ENCODE measurements around the gene IPCEF1.
A peak's percentile ranks its signal among the peaks of the same experiment; 100 is the strongest.

Gene IPCEF1

GRCh38 chr6:154301839-154302752 lies 54.5 kb downstream of the IPCEF1 start:
- H3K4me2 ChIP-seq (ENCODE audit: low read depth, low read length, poor library complexity, severe bottlenecking): peak overlapping the region; percentile 43
- TF ChIP-seq, protein P1, sequence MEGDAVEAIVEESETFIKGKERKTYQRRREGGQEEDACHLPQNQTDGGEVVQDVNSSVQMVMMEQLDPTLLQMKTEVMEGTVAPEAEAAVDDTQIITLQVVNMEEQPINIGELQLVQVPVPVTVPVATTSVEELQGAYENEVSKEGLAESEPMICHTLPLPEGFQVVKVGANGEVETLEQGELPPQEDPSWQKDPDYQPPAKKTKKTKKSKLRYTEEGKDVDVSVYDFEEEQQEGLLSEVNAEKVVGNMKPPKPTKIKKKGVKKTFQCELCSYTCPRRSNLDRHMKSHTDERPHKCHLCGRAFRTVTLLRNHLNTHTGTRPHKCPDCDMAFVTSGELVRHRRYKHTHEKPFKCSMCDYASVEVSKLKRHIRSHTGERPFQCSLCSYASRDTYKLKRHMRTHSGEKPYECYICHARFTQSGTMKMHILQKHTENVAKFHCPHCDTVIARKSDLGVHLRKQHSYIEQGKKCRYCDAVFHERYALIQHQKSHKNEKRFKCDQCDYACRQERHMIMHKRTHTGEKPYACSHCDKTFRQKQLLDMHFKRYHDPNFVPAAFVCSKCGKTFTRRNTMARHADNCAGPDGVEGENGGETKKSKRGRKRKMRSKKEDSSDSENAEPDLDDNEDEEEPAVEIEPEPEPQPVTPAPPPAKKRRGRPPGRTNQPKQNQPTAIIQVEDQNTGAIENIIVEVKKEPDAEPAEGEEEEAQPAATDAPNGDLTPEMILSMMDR (conservative IDR thresholded peaks at IDR 0.05; ENCODE audit: low read length): no peak
- no peak for TF ChIP-seq EZH2phosphoT487 (IDR thresholded peaks at IDR 0.05; ENCODE audit: borderline replicate concordance)
- H2AFZ ChIP-seq (ENCODE audit: low read length): no peak overlapping the region
- H3K9me3 ChIP-seq (ENCODE audit: insufficient read depth, low read depth, low read length): no peaks in the 10 kb centered on the region
- H3K4me3 ChIP-seq (ENCODE audit: low read length, poor library complexity, severe bottlenecking): no peak overlapping the region
- no peaks in the 10 kb centered on the region for H4K20me1 ChIP-seq (ENCODE audit: insufficient read depth, low read length, poor library complexity, severe bottlenecking)
- H3K9ac ChIP-seq (ENCODE audit: low read depth, low read length, poor library complexity, severe bottlenecking): no peak overlapping the region
- H3F3A ChIP-seq (ENCODE audit: low read depth): 0 out of 2 replicates have a peak, but pooled peaks cover 4% of the 10 kb centered on the region
- H3K79me2 ChIP-seq (ENCODE audit: insufficient read depth, low read length): no peaks in the 10 kb centered on the region
- peaks cover 9% of the 10 kb centered on the region for H3K4me1 ChIP-seq (ENCODE audit: insufficient read depth, low read length, poor library complexity, severe bottlenecking)
- H3K27me3 ChIP-seq (ENCODE audit: insufficient read depth, low read length, poor library complexity, severe bottlenecking): no peaks in the 10 kb centered on the region
- no peaks in the 10 kb centered on the region for H3K36me3 ChIP-seq (ENCODE audit: insufficient read depth, low read length)
- no peaks in the 10 kb centered on the region for H3K9me2 ChIP-seq (replicated peaks; ENCODE audit: low read depth, low read length)

- H3K9ac ChIP-seq (ENCODE audit: low read depth, low read length, poor library complexity, severe bottlenecking): no peak overlapping the region
- H3K9me3 ChIP-seq (ENCODE audit: insufficient read depth, low read depth, low read length): no peaks in the 10 kb centered on the region
- no peaks in the 10 kb centered on the region for H3K36me3 ChIP-seq (ENCODE audit: insufficient read depth, low read length)
- no peak overlapping the region for H2AFZ ChIP-seq (ENCODE audit: low read length)
- H3K27me3 ChIP-seq (ENCODE audit: insufficient read depth, low read length, poor library complexity, severe bottlenecking): no peaks in the 10 kb centered on the region
- H3K4me2 ChIP-seq (ENCODE audit: low read depth, low read length, poor library complexity, severe bottlenecking): no peak overlapping the region
- 0 out of 2 replicates have a peak, but pooled peaks cover 4% of the 10 kb centered on the region for H3F3A ChIP-seq (ENCODE audit: low read depth)
- H3K79me2 ChIP-seq (ENCODE audit: insufficient read depth, low read length): no peaks in the 10 kb centered on the region
- peaks cover 9% of the 10 kb centered on the region for H3K4me1 ChIP-seq (ENCODE audit: insufficient read depth, low read length, poor library complexity, severe bottlenecking)
- TF ChIP-seq, protein P1 (conservative IDR thresholded peaks at IDR 0.05; ENCODE audit: low read length): no peak
- TF ChIP-seq EZH2phosphoT487 (IDR thresholded peaks at IDR 0.05; ENCODE audit: borderline replicate concordance): no peak
- H3K4me3 ChIP-seq (ENCODE audit: low read length, poor library complexity, severe bottlenecking): no peak overlapping the region
- H3K9me2 ChIP-seq (replicated peaks; ENCODE audit: low read depth, low read length): no peaks in the 10 kb centered on the region
- H4K20me1 ChIP-seq (ENCODE audit: insufficient read depth, low read length, poor library complexity, severe bottlenecking): no peaks in the 10 kb centered on the region
Observed at GRCh38 chr6:154301086-154301625, 55.4 kb downstream of the IPCEF1 start.

- H3K4me2 ChIP-seq (ENCODE audit: low read depth, low read length, poor library complexity, severe bottlenecking): no peak overlapping the region
Observed at GRCh38 chr6:154298297-154298696, 58.3 kb downstream of the IPCEF1 start.

More at GRCh38 chr6:154298297-154298696, 58.3 kb downstream of the IPCEF1 start:
- no peaks in the 10 kb centered on the region for H3K79me2 ChIP-seq (ENCODE audit: insufficient read depth, low read length)
- no peaks in the 10 kb centered on the region for H4K20me1 ChIP-seq (ENCODE audit: insufficient read depth, low read length, poor library complexity, severe bottlenecking)
- peaks cover 9% of the 10 kb centered on the region for H3K4me1 ChIP-seq (ENCODE audit: insufficient read depth, low read length, poor library complexity, severe bottlenecking)
- no peak overlapping the region for H3K9ac ChIP-seq (ENCODE audit: low read depth, low read length, poor library complexity, severe bottlenecking)
- no peaks in the 10 kb centered on the region for H3K9me3 ChIP-seq (ENCODE audit: insufficient read depth, low read depth, low read length)
- no peaks in the 10 kb centered on the region for H3K36me3 ChIP-seq (ENCODE audit: insufficient read depth, low read length)
- H3K27me3 ChIP-seq (ENCODE audit: insufficient read depth, low read length, poor library complexity, severe bottlenecking): no peaks in the 10 kb centered on the region
- H3K4me3 ChIP-seq (ENCODE audit: low read length, poor library complexity, severe bottlenecking): no peak overlapping the region
- 0 out of 2 replicates have a peak, but pooled peaks cover 4% of the 10 kb centered on the region for H3F3A ChIP-seq (ENCODE audit: low read depth)
- TF ChIP-seq EZH2phosphoT487 (IDR thresholded peaks at IDR 0.05; ENCODE audit: borderline replicate concordance): no peak
- TF ChIP-seq, protein P1 (conservative IDR thresholded peaks at IDR 0.05; ENCODE audit: low read length): no peak
- H2AFZ ChIP-seq (ENCODE audit: low read length): no peak overlapping the region
- H3K9me2 ChIP-seq (replicated peaks; ENCODE audit: low read depth, low read length): no peaks in the 10 kb centered on the region
